Measurements from ENCODE around the gene PCDH9. TPM values are rescaled to one million over a fixed set of nuclear protein-coding genes. Genes with fewer than 3 reads are reported as not detected.

PCDH9 gene
- total RNA-seq, 4 donors from 2014 or later, result 2.8 to 22.4 (median 12.9) TPM

- H3K4me1 ChIP-seq, result peaks cover 0 to 3% of the 10 kb centered on the region in 2 donors
- no peak overlapping the region for H3K27ac ChIP-seq
- no peak for DNase-seq
- intact Hi-C loops (cut with DNase I), result no loop called here
- 37 to 48% methylated on average over 3 of the region's 3 CpGs for WGBS, 2 donors
- no peak for TF ChIP-seq CTCF (IDR thresholded peaks at IDR 0.05)
- no peak for TF ChIP-seq POLR2A (IDR thresholded peaks at IDR 0.05)
- no peaks in the 10 kb centered on the region for H3K27me3 ChIP-seq
- no peak overlapping the region for H3K4me3 ChIP-seq (replicated peaks in 1 of 3)
- H3K9me3 ChIP-seq, result no peaks in the 10 kb centered on the region
- no peaks in the 10 kb centered on the region for H3K36me3 ChIP-seq
Observed at GRCh38 chr13:67094952-67095351, 135.2 kb downstream of the PCDH9 start.

GRCh38 chr13:67094078-67094477 lies 136.1 kb downstream of the PCDH9 start:
- 92 to 93% methylated on average over 1 of the region's 1 CpG for WGBS, 2 donors
- Histone ChIP-seq H3K27ac (no peak overlapping the region), H3K9me3 (no peaks in the 10 kb centered on the region), H3K4me1 (peaks cover 0 to 3% of the 10 kb centered on the region in 2 donors), H3K27me3 (no peaks in the 10 kb centered on the region), H3K4me3 (replicated peaks in 1 of 3) (no peak overlapping the region), H3K36me3 (no peaks in the 10 kb centered on the region)
- intact Hi-C loops (cut with DNase I), result no loop called here
- no peak for DNase-seq
- TF ChIP-seq CTCF (IDR thresholded peaks at IDR 0.05) (no peak), POLR2A (IDR thresholded peaks at IDR 0.05) (no peak)

GRCh38 chr13:67091603-67092002 lies 138.5 kb downstream of the PCDH9 start:
- Histone ChIP-seq H3K36me3 (no peaks in the 10 kb centered on the region), H3K27ac (no peak overlapping the region), H3K27me3 (no peaks in the 10 kb centered on the region), H3K4me3 (replicated peaks in 1 of 3) (no peak overlapping the region), H3K4me1 (peaks cover 0 to 3% of the 10 kb centered on the region in 2 donors), H3K9me3 (no peaks in the 10 kb centered on the region)
- intact Hi-C loops (cut with DNase I), result no loop called here
- TF ChIP-seq CTCF (IDR thresholded peaks at IDR 0.05), result no peak
- no peak for TF ChIP-seq POLR2A (IDR thresholded peaks at IDR 0.05)
- DNase-seq, result no peak
- 81 to 90% methylated on average over 1 of the region's 1 CpG for WGBS, 2 donors

GRCh38 chr13:67090856-67091255 lies 139.3 kb downstream of the PCDH9 start:
- H3K36me3 ChIP-seq, result no peaks in the 10 kb centered on the region
- no peaks in the 10 kb centered on the region for H3K27me3 ChIP-seq
- H3K27ac ChIP-seq, result no peak overlapping the region
- H3K4me1 ChIP-seq, result peaks cover 0 to 3% of the 10 kb centered on the region in 2 donors
- no peak overlapping the region for H3K4me3 ChIP-seq (replicated peaks in 1 of 3)
- no peak for DNase-seq
- no peak for TF ChIP-seq CTCF (IDR thresholded peaks at IDR 0.05)
- no peak for TF ChIP-seq POLR2A (IDR thresholded peaks at IDR 0.05)
- H3K9me3 ChIP-seq, result no peaks in the 10 kb centered on the region
- intact Hi-C loops (cut with DNase I), result no loop called here
- 62 to 66% methylated on average over 2 of the region's 2 CpGs for WGBS, 2 donors

GRCh38 chr13:67087527-67087926 lies 142.6 kb downstream of the PCDH9 start:
- 74 to 80% methylated on average over 2 of the region's 2 CpGs for whole genome bisulfite sequencing, 2 donors
- H3K9me3 ChIP-seq, result no peaks in the 10 kb centered on the region
- intact Hi-C loops (cut with DNase I), result no loop called here
- no peaks in the 10 kb centered on the region for H3K36me3 ChIP-seq
- H3K27me3 ChIP-seq, result no peaks in the 10 kb centered on the region
- TF ChIP-seq POLR2A (IDR thresholded peaks at IDR 0.05) (no peak), CTCF (IDR thresholded peaks at IDR 0.05) (no peak)
- H3K4me1 ChIP-seq, result peaks cover 0 to 3% of the 10 kb centered on the region in 2 donors
- H3K4me3 ChIP-seq (replicated peaks in 1 of 3), result no peak overlapping the region
- DNase-seq, result no peak
- no peak overlapping the region for H3K27ac ChIP-seq

Measured in thyroid gland (tissue), 4 donors.